ENCODE data around the gene PTPRH. TPM values are rescaled to one million over a fixed set of nuclear protein-coding genes. Genes with fewer than 3 reads are reported as not detected.

The PTPRH gene
- total and polyA plus RNA-seq, 2 donors (not counting 1 experiment from before 2014, with no cell fraction given), result not detected

- Histone ChIP-seq H3K9me3 (ENCODE audit: control extremely low read depth in 1 of 3, control insufficient read depth in 2 of 3, insufficient read depth in 1 of 3, low read length in 2 of 3) (no peaks in the 10 kb centered on the region), H3K79me2 (ENCODE audit: control insufficient read depth, insufficient read depth, low read length) (peaks cover 100% of the 10 kb centered on the region), H3K4me3 (ENCODE audit: control extremely low read depth in 1 of 5, extremely low read depth in 1 of 5, insufficient read depth in 1 of 5, low read depth in 2 of 5, low read length in 4 of 5) (no peak overlapping the region), H3K27ac (ENCODE audit: low read length in 2 of 2) (peak overlapping the region in 1 of 2 donors; percentile 45), H3K36me3 (replicated peaks in 1 of 2; ENCODE audit: control extremely low read depth in 1 of 2, control insufficient read depth in 1 of 2, extremely low read depth in 1 of 2, insufficient read depth in 2 of 2, low read length in 1 of 2) (peaks cover 0 to 73% of the 10 kb centered on the region in 2 experiments), H4K20me1 (ENCODE audit: control insufficient read depth, insufficient read depth, low read length, poor library complexity, severe bottlenecking) (peaks cover 100% of the 10 kb centered on the region), H3K4me1 (ENCODE audit: control insufficient read depth in 2 of 2, insufficient read depth in 2 of 2, low read length in 2 of 2) (peaks cover 45 to 51% of the 10 kb centered on the region in 2 donors), H3K4me2 (replicated peaks; ENCODE audit: low read depth, low read length, poor library complexity, severe bottlenecking) (peak overlapping the region; percentile 31), H2AFZ (ENCODE audit: insufficient read depth, low read depth, low read length, poor library complexity, severe bottlenecking) (no peak overlapping the region), H3K9ac (ENCODE audit: low read length) (no peak overlapping the region), H3K27me3 (replicated peaks in 1 of 4; ENCODE audit: control extremely low read depth in 1 of 4, control insufficient read depth in 3 of 4, insufficient read depth in 4 of 4, low read length in 3 of 4) (no peaks in the 10 kb centered on the region)
- Mint-ChIP-seq H3K27ac (no peak overlapping the region), H3K4me1 (peaks cover 42% of the 10 kb centered on the region), H3K4me3 (no peak overlapping the region), H3K27me3 (no peaks in the 10 kb centered on the region), H3K9me3 (ENCODE audit: insufficient read depth) (no peaks in the 10 kb centered on the region)
- CTCF ChIA-PET, result interaction anchor here (0.7 to 1.1 kb wide), 4 partner anchors 13 to 106 kb away, joined by 3 to 4 read pairs (median 3); no protein-coding TSS in a partner anchor
- no peak for TF ChIP-seq EZH2 (IDR thresholded peaks at IDR 0.05; ENCODE audit: borderline replicate concordance, insufficient read depth, low read depth, low read length, poor library complexity, severe bottlenecking)
- no peak for TF ChIP-seq CTCF (IDR thresholded peaks at IDR 0.05)
- intact Hi-C loops (cut with micrococcal nuclease), result no loop called here
- ATAC-seq (ENCODE audit: low read depth) (no peak), DNase-seq (no peak)
- WGBS (ENCODE audit: insufficient coverage), result 92% methylated on average over 40 of the region's 40 CpGs
- POLR2A ChIA-PET, result no interaction called here
Observed at GRCh38 chr19:55246462-55247451, 37.5 kb upstream of the PTPRH start.

Measured in B cell (primary cell).